ENCODE measurements around the gene CXorf38. TPM values are rescaled to one million over a fixed set of nuclear protein-coding genes. Genes with fewer than 3 reads are reported as not detected.
A peak's percentile ranks its signal among the peaks of the same experiment; 100 is the strongest.

The CXorf38 gene
- total and polyA plus RNA-seq, 9 of the 15 experiments (the other 6 are each of a cell fraction or from before 2014, with no cell fraction given): 1.2 to 12.8 (median 8.4) TPM

- no peak for FAIRE-seq
- intact Hi-C loops (cut with micrococcal nuclease): no loop called here
- POLR2A ChIA-PET: no interaction called here
These were observed 24.2 kb downstream of the CXorf38 start, which contains the start of gene MPC1L for GRCh38 chrX:40623139-40623536. MPC1L (plus strand) TSS chrX:40623428; CDS start chrX:40623566, 138 bp downstream.

More at GRCh38 chrX:40623139-40623536, 24.2 kb downstream of the CXorf38 start, which contains the start of gene MPC1L:
- Histone ChIP-seq H3K9me1 (ENCODE audit: control insufficient read depth, insufficient read depth, low read length) (no peaks in the 10 kb centered on the region), H2AFZ (ENCODE audit: low read depth, low read length) (no peak within 1 kb of the TSS), H3K4me2 (ENCODE audit: insufficient read depth, low read length) (no peak within 1 kb of the TSS), H4K20me1 (replicated peaks; ENCODE audit: control insufficient read depth, insufficient read depth, low read length) (no peaks in the 10 kb centered on the region), H3K4me1 (replicated peaks in 1 of 2; ENCODE audit: control insufficient read depth in 2 of 2, insufficient read depth in 2 of 2, low read length in 2 of 2) (no peaks in the 10 kb centered on the region), H3K4me3 (no peak within 1 kb of the TSS), H3K9ac (ENCODE audit: insufficient read depth in 1 of 2, low read depth in 2 of 2, low read length in 2 of 2) (no peak within 1 kb of the TSS), H3K9me3 (replicated peaks; ENCODE audit: control insufficient read depth, insufficient read depth, low read depth, low read length) (no peaks in the 10 kb centered on the region), H3K79me2 (ENCODE audit: control insufficient read depth, insufficient read depth, low read length) (no peaks in the 10 kb centered on the region), H3K36me3 (ENCODE audit: control insufficient read depth, insufficient read depth, low read length) (peaks cover 8% of the 10 kb centered on the region; the same call in 1 of the 3 replicates), H3K27me3 (ENCODE audit: control insufficient read depth in 2 of 2, insufficient read depth in 2 of 2, low read length in 2 of 2) (no peaks in the 10 kb centered on the region), H3K27ac (ENCODE audit: extremely low read depth, low read depth, low read length) (no peak within 1 kb of the TSS)
- DNase-seq (ENCODE audit: extremely low read depth in 1 of 4, low spot score in 3 of 4): no peak
- CTCF ChIA-PET (ENCODE audit: low intra/inter-chr PET ratio): no interaction called here
- BruUV-seq (replicated peaks): no TSS peak
- ATAC-seq: no peak
- 57% methylated on average over 11 of the region's 38 CpGs for WGBS (ENCODE audit: insufficient coverage, low coverage, missing lambda C conversion rate)
- no peak for TF ChIP-seq ZZZ3 (IDR thresholded peaks at IDR 0.05)
- peak; percentile 82; the same call in 1 of the 2 replicates for TF ChIP-seq ZBTB33 (CRISPR knock-in tag; IDR thresholded peaks at IDR 0.05)
- TF ChIP-seq ATF3 (IDR thresholded peaks at IDR 0.05): no peak
- no peak for TF ChIP-seq ATF3 (CRISPR knock-in tag; conservative IDR thresholded peaks at IDR 0.05)
- no peak for TF ChIP-seq XRCC5 (IDR thresholded peaks at IDR 0.05; ENCODE audit: low read depth, low read length)
- TF ChIP-seq ETV5 (CRISPR knock-in tag; IDR thresholded peaks at IDR 0.05; ENCODE audit: low read depth): no peak
- no peak for TF ChIP-seq ZNF280B (CRISPR knock-in tag; IDR thresholded peaks at IDR 0.05)
- no peak for TF ChIP-seq NRF1 (conservative IDR thresholded peaks at IDR 0.05 in 1 of 2, IDR thresholded peaks at IDR 0.05 in 1 of 2)
- in situ Hi-C loops (cut with MboI): no loop called here

Data from K562 (cell line).